Measurements from ENCODE around the gene TOR1B. TPM values are rescaled to one million over a fixed set of nuclear protein-coding genes. Genes with fewer than 3 reads are reported as not detected.

TOR1B gene, protein sequence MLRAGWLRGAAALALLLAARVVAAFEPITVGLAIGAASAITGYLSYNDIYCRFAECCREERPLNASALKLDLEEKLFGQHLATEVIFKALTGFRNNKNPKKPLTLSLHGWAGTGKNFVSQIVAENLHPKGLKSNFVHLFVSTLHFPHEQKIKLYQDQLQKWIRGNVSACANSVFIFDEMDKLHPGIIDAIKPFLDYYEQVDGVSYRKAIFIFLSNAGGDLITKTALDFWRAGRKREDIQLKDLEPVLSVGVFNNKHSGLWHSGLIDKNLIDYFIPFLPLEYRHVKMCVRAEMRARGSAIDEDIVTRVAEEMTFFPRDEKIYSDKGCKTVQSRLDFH
- total RNA-seq (2021; ENCODE audit: unreplicated experiment) (19.0 TPM), Bru-seq, nascent RNA (percentile 61 among the genes with signal in this experiment), BruChase-seq, experiment 1, labeled RNA remaining after a 6-hour chase (percentile 81 among the genes with signal in this experiment), BruChase-seq, experiment 2, labeled RNA remaining after a 2-hour chase (percentile 84 among the genes with signal in this experiment)
- polyA plus RNA-seq (2012), result 12.2 and 13.8 TPM in 2 replicates
- long read RNA-seq, transcript TOR1B-201 (5 exons, 2,769 nt), result major isoform, 13 of 27 reads
- long read RNA-seq, partial matches to known transcripts, result 3 of 27 reads
- long read RNA-seq, other reads (novel, unspliced or antisense), result 9 of 27 reads

DNA sequence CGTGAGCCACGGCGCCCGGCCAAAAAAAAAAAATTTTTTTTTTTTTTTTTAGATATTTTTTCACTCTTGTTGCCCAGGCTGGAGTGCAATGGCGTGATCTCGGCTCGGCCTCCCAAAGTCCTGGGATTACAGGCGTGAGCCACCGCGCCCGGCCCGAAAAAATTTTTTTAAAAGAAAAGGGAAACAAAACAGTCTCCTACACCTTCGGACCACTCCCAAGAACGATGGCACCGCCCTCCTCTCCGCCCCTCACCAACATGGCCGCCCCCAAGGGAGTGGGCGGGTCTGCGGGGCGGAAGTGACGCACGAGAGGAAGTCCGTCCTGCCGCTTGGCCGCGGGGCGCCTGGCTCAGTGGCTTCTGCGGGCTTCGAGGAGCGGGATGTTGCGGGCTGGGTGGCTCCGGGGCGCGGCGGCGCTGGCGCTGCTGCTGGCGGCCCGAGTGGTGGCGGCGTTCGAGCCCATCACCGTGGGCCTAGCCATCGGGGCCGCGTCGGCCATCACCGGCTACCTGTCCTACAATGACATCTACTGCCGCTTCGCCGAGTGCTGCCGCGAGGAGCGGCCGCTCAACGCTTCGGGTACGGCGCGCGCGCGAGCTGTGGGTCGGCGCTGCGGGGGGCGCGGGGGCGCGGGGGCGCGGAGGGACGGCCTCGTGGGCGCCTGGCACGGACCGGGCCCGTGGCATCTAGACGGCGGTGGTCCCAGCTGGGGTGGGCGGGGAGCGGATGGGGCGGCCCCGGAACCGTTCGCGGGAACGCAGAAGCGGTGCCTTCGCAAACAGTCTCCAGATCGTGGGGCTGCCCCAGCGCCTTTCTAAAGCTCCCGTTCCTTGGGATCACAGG lies at the start of gene TOR1B:
Gene TOR1B, plus strand, starts transcription at position 352 of the 843 bp plus-strand sequence. Its CDS starts 29 bp downstream, at position 381.
- H3K27me3 ChIP-seq (ENCODE audit: insufficient read depth, low read length), result no peaks in the 10 kb centered on the region
- peak within 1 kb of the TSS; percentile 84 for H3K4me2 ChIP-seq (ENCODE audit: low read length)
- POLR2A ChIA-PET, result interaction anchor here (0.6 kb wide), 1 partner anchor 8 kb away, joined by 3 read pairs; no protein-coding TSS in a partner anchor
- peaks cover 4 to 8% of the 10 kb centered on the region in 2 experiments; a peak in 3 of 4 replicates for H3K4me1 ChIP-seq (ENCODE audit: control insufficient read depth in 1 of 2, insufficient read depth in 2 of 2, low read length in 2 of 2)
- RAD21 ChIA-PET (ENCODE audit: low non-redundant PET in 1 of 2, low total read pairs in 2 of 2, uncharacterized antibody in 2 of 2, unreplicated experiment in 2 of 2), result no interaction called here
- H3K9ac ChIP-seq (ENCODE audit: low read length), result peak within 1 kb of the TSS; percentile 73
- H3K4me3 ChIP-seq (replicated peaks in 1 of 2; ENCODE audit: low read depth in 1 of 2, low read length in 2 of 2), result peak within 1 kb of the TSS; percentile 76 to 88
- ATAC-seq (peak; percentile 93), DNase-seq (ENCODE audit: low read depth, low spot score) (peak; percentile 81)
- H3K9me2 ChIP-seq (ENCODE audit: insufficient read depth), result no peaks in the 10 kb centered on the region
- intact Hi-C loops (cut with micrococcal nuclease), result no loop called here
- H3K79me2 ChIP-seq (ENCODE audit: insufficient read depth, low read length), result peaks cover 17% of the 10 kb centered on the region; the same call in 1 of the 2 replicates
- peaks cover 0 to 5% of the 10 kb centered on the region in 2 experiments; a peak in 2 of 4 replicates for H3K36me3 ChIP-seq (ENCODE audit: control insufficient read depth in 1 of 2, insufficient read depth in 2 of 2, low read length in 2 of 2)
- H3K9me3 ChIP-seq (ENCODE audit: control insufficient read depth in 1 of 2, insufficient read depth in 1 of 2, low read depth in 1 of 2, low read length in 2 of 2), result no peaks in the 10 kb centered on the region
- no TSS peak for BruUV-seq (replicated peaks)
- peak within 1 kb of the TSS; percentile 39 for H3K27ac ChIP-seq (ENCODE audit: low read depth, low read length)
- no peaks in the 10 kb centered on the region for H4K20me1 ChIP-seq (ENCODE audit: insufficient read depth)
- CTCF ChIA-PET, result no interaction called here
- no peak within 1 kb of the TSS for H2AFZ ChIP-seq (ENCODE audit: low read depth, low read length, poor library complexity, severe bottlenecking)
- TF ChIP-seq POLR2A (IDR thresholded peaks at IDR 0.05; ENCODE audit: borderline replicate concordance, extremely low read depth, insufficient read depth, insufficient read length), result peak; percentile 45
- TF ChIP-seq CEBPB (IDR thresholded peaks at IDR 0.05; ENCODE audit: low read depth), result no peak
- TF ChIP-seq, protein P1, sequence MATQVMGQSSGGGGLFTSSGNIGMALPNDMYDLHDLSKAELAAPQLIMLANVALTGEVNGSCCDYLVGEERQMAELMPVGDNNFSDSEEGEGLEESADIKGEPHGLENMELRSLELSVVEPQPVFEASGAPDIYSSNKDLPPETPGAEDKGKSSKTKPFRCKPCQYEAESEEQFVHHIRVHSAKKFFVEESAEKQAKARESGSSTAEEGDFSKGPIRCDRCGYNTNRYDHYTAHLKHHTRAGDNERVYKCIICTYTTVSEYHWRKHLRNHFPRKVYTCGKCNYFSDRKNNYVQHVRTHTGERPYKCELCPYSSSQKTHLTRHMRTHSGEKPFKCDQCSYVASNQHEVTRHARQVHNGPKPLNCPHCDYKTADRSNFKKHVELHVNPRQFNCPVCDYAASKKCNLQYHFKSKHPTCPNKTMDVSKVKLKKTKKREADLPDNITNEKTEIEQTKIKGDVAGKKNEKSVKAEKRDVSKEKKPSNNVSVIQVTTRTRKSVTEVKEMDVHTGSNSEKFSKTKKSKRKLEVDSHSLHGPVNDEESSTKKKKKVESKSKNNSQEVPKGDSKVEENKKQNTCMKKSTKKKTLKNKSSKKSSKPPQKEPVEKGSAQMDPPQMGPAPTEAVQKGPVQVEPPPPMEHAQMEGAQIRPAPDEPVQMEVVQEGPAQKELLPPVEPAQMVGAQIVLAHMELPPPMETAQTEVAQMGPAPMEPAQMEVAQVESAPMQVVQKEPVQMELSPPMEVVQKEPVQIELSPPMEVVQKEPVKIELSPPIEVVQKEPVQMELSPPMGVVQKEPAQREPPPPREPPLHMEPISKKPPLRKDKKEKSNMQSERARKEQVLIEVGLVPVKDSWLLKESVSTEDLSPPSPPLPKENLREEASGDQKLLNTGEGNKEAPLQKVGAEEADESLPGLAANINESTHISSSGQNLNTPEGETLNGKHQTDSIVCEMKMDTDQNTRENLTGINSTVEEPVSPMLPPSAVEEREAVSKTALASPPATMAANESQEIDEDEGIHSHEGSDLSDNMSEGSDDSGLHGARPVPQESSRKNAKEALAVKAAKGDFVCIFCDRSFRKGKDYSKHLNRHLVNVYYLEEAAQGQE (IDR thresholded peaks at IDR 0.05; ENCODE audit: low read depth), result no peak
- TF ChIP-seq SIN3A (IDR thresholded peaks at IDR 0.05; ENCODE audit: low read depth), result peak; percentile 85
- TF ChIP-seq EGR1 (IDR thresholded peaks at IDR 0.05; ENCODE audit: low read depth), result peak; percentile 97
- TF ChIP-seq YY1 (IDR thresholded peaks at IDR 0.05; ENCODE audit: extremely low read depth, insufficient replicate concordance, low read depth, low read length), result peak; percentile 99
- no peak for TF ChIP-seq EZH2 (IDR thresholded peaks at IDR 0.05)
- TF ChIP-seq TCF7L2 (IDR thresholded peaks at IDR 0.05; ENCODE audit: borderline replicate concordance, extremely low read depth, insufficient read depth, insufficient read length), result no peak
- no peak; the same call in 1 of the 2 replicates for TF ChIP-seq SP1 (IDR thresholded peaks at IDR 0.05; ENCODE audit: low read depth)
- TF ChIP-seq ZNF274 (IDR thresholded peaks at IDR 0.05; ENCODE audit: low read depth, low read length), result no peak
- TF ChIP-seq EZH2phosphoT487 (IDR thresholded peaks at IDR 0.05; ENCODE audit: borderline replicate concordance), result no peak
- TF ChIP-seq ELF1 (IDR thresholded peaks at IDR 0.05; ENCODE audit: borderline replicate concordance, low read depth), result no peak; the same call in 1 of the 2 replicates
- TF ChIP-seq CBX3 (IDR thresholded peaks at IDR 0.05; ENCODE audit: low read depth), result no peak
- TF ChIP-seq FOSL1 (IDR thresholded peaks at IDR 0.05; ENCODE audit: low read depth), result no peak
- no peak for TF ChIP-seq RAD21 (IDR thresholded peaks at IDR 0.05; ENCODE audit: low read depth)
- TF ChIP-seq, protein P2, sequence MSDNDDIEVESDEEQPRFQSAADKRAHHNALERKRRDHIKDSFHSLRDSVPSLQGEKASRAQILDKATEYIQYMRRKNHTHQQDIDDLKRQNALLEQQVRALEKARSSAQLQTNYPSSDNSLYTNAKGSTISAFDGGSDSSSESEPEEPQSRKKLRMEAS (IDR thresholded peaks at IDR 0.05), result peak; percentile 69
- TF ChIP-seq, protein P3, sequence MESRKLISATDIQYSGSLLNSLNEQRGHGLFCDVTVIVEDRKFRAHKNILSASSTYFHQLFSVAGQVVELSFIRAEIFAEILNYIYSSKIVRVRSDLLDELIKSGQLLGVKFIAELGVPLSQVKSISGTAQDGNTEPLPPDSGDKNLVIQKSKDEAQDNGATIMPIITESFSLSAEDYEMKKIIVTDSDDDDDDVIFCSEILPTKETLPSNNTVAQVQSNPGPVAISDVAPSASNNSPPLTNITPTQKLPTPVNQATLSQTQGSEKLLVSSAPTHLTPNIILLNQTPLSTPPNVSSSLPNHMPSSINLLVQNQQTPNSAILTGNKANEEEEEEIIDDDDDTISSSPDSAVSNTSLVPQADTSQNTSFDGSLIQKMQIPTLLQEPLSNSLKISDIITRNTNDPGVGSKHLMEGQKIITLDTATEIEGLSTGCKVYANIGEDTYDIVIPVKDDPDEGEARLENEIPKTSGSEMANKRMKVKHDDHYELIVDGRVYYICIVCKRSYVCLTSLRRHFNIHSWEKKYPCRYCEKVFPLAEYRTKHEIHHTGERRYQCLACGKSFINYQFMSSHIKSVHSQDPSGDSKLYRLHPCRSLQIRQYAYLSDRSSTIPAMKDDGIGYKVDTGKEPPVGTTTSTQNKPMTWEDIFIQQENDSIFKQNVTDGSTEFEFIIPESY (IDR thresholded peaks at IDR 0.05; ENCODE audit: extremely low read depth, insufficient replicate concordance, low read length), result no peak
- TF ChIP-seq, protein P4, sequence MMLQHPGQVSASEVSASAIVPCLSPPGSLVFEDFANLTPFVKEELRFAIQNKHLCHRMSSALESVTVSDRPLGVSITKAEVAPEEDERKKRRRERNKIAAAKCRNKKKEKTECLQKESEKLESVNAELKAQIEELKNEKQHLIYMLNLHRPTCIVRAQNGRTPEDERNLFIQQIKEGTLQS (IDR thresholded peaks at IDR 0.05), result no peak
